IPS-18c (cell line): Measurements from ENCODE around the gene A2ML1.
A peak's percentile ranks its signal among the peaks of the same experiment; 100 is the strongest.
"Not testable (repeated sequence)": the region's sequence is repeated elsewhere in the genome, so short reads cannot be mapped to it uniquely, and the experiment has no call there.

Experiments
- H3K4me3 ChIP-seq: 2 replicates; pipeline ENCODE4 v1.7.0; 2013; ENCODE audit warnings: low read depth, mild to moderate bottlenecking, low read length, moderate library complexity; ENCODE audit not compliant: insufficient read depth
- H3K9me3 ChIP-seq: one replicate; pipeline ENCODE4 v1.6.1; 2013; ENCODE audit warnings: mild to moderate bottlenecking, low read length, moderate library complexity; ENCODE audit not compliant: control insufficient read depth, insufficient read depth

The A2ML1 gene

GRCh38 chr12:8822298-8822697 lies at the start of gene A2ML1:
Gene A2ML1 (plus strand): TSS chr12:8822621. CDS start chr12:8822652, 31 bp downstream.
- Histone ChIP-seq H3K9me3 (no peaks in the 10 kb centered on the region), H3K4me3 (no peak within 1 kb of the TSS)

GRCh38 chr12:8773461-8773860 lies 49.0 kb upstream of the A2ML1 start:
- Histone ChIP-seq H3K9me3 (no peaks in the 10 kb centered on the region), H3K4me3 (no peak overlapping the region)

GRCh38 chr12:8779281-8779680 lies 43.1 kb upstream of the A2ML1 start:
- H3K4me3 ChIP-seq = no peak overlapping the region
- no peaks in the 10 kb centered on the region for H3K9me3 ChIP-seq

DNA sequence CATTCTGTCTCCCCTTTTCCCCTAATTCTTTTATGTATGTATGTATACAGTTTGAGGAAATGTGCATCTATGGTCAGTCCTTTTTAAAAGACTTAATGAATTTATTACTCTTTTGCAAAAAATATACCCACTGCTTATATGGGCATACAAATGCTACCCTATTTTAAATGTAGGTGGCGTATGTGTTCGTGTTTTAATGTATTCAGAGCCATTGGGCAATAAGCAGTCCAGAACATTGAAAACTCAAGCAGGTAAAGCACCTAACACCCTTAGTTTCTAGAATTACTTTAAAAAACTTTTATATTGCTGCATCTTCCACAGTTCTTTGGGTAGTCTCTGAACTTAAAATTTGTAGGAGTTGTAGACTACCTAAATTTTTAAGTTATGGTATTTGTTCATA lies 42.6 kb upstream of the A2ML1 start:
- H3K4me3 ChIP-seq = no peak overlapping the region

GRCh38 chr12:8780389-8780788 lies 42.0 kb upstream of the A2ML1 start:
- H3K9me3 ChIP-seq = no peaks in the 10 kb centered on the region
- H3K4me3 ChIP-seq = no peak overlapping the region

More for the DNA sequence above, 42.6 kb upstream of the A2ML1 start:
- no peaks in the 10 kb centered on the region for H3K9me3 ChIP-seq

GRCh38 chr12:8781381-8782127 lies 40.9 kb upstream of the A2ML1 start:
- Histone ChIP-seq H3K9me3 (no peaks in the 10 kb centered on the region), H3K4me3 (no peak overlapping the region)

GRCh38 chr12:8784290-8784888 lies 38.0 kb upstream of the A2ML1 start:
- Histone ChIP-seq H3K9me3 (no peaks in the 10 kb centered on the region), H3K4me3 (no peak overlapping the region)

- Histone ChIP-seq H3K9me3 (no peaks in the 10 kb centered on the region), H3K4me3 (no peak overlapping the region)
These were observed 36.9 kb upstream of the A2ML1 start for GRCh38 chr12:8785499-8785898.

DNA sequence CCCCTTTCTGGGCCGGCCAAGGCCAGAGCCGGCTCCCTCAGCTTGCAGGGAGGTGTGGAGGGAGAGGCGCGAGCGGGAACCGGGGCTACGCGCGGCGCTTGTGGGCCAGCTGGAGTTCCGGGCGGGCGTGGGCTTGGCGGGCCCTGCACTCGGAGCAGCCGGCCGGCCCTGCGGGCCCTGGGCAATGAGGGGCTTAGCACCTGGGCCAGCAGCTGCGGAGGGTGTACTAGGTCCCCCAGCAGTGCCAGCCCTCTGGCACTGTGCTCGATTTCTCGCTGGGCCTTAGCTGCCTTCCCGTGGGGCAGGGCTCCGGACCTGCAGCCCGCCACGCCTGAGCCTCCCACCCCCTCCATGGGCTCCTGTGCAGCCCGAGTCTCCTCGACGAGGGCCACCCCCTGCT lies 35.2 kb upstream of the A2ML1 start:
- not testable (repeated sequence) for H3K4me3 ChIP-seq, H3K9me3 ChIP-seq

- H3K4me3 ChIP-seq = peak overlapping the region; percentile 59
- H3K9me3 ChIP-seq = not testable (repeated sequence)
These were observed 33.7 kb upstream of the A2ML1 start for GRCh38 chr12:8788706-8789105.

GRCh38 chr12:8789341-8790013 lies 32.9 kb upstream of the A2ML1 start:
- H3K4me3 ChIP-seq = peak overlapping the region; percentile 59
- not testable (repeated sequence) for H3K9me3 ChIP-seq

DNA sequence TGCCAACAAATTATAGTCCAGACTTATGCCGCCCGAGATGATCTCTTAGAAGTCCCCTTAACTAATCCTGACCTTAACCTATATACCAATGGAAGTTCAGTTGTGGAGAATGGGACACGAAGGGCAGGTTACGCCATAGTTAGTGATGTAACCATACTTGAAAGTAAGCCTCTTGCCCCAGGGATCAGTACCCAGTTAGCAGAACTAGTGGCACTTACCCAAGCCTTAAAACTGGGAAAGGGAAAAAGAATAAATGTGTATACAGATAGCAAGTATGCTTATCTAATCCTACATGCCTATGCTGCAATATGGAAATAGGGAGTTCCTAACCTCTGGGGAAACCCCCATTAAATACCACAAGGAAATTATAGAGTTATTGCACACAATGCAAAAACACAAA lies 29.2 kb upstream of the A2ML1 start:
- not testable (repeated sequence) for H3K4me3 ChIP-seq, H3K9me3 ChIP-seq

DNA sequence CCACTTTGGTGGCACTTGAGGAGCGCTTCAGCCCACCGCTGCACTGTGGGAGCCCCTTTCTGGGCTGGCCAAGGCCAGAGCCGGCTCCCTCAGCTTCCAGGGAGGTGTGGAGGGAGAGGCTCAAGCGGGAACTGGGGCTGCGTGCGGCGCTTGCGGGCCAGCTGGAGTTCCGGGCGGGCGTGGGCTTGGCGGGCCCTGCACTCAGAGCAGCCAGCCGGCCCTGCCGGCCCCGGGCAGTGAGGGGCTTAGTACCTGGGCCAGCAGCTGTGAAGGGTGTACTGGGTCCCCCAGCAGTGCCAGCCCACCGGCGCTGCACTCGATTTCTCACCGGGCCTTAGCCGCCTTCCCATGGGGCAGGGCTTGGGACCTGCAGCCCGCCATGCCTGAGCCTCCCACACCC lies 27.8 kb upstream of the A2ML1 start:
- H3K4me3 ChIP-seq, H3K9me3 ChIP-seq: not testable (repeated sequence)

DNA sequence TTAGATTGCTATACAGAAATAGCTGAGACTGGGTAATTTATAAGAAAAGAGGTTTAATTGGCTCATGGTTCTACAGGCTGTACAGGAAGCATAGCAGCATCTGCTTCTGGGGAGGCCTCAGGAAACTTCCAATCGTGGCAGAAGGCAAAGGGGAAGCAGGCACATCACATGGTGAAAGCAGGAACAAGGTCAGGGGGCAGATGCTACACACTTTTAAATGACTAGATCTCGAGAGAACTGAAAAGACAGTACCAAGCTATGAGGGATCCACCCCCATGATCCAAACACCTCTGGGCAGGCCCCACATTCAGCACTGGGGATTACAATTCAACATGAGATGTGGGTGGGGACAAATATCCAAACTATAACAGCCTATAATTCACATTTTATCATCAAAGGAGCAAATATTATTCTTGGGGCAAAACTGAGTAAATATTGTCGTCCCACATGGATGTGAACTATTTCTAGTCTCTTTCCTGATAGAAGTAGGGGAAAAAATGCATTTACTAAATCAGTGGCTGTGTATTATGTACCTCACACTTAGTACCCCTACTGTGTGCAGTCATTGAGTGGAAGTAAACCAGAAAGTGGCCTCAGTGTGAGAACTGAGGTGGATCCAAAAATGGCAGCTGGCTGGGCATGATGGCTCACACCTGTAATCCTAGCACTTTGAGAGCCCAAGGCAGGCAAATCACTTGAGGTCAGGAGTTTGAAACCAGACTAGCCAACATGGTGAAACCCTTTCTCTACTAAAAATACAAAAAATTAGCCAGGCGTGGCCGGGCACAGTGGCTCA lies 25.4 kb upstream of the A2ML1 start:
- no peak overlapping the region for H3K4me3 ChIP-seq
- no peaks in the 10 kb centered on the region for H3K9me3 ChIP-seq

DNA sequence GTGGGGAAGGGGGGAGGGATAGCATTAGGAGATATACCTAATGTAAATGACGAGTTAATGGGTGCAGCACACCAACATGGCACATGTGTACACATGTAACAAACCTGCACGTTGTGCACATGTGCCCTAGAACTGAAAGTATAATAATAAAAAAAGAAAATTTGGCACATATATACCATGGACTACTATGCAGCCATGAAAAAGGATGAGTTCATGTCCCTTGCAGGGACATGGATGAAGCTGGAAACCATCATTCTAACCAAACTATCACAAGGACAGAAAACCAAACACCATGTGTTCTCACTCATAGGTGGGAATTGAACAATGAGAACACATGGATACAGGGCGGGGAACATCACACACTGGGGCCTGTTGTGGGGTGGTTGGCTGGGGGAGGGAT lies 21.2 kb upstream of the A2ML1 start:
- not testable (repeated sequence) for H3K9me3 ChIP-seq, H3K4me3 ChIP-seq

- not testable (repeated sequence) for H3K4me3 ChIP-seq, H3K9me3 ChIP-seq
These were observed 17.6 kb upstream of the A2ML1 start for GRCh38 chr12:8804833-8805232.

- not testable (repeated sequence) for H3K9me3 ChIP-seq, H3K4me3 ChIP-seq
These were observed 16.9 kb upstream of the A2ML1 start for GRCh38 chr12:8805487-8805886.

DNA sequence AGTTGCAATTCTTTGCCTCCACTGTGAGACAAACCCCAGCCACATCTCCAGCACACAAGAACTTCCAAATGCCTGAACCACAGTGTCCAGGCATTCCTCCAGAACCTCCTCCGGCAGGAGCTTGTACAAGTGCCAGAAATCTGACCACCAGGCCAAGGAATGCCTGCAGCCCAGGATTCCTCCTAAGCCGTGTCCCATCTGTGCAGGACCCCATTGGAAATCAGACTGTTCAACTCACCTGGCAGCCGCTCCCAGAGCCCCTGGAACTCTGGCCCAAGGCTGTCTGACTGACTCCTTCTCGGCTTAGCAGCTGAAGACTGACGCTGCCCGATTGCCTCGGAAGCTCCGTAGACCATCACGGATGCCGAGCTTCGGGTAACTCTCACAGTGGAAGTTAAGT lies 15.3 kb upstream of the A2ML1 start:
- H3K9me3 ChIP-seq, H3K4me3 ChIP-seq: not testable (repeated sequence)
